Glutamatergic neuron (in vitro differentiated cells): ENCODE data around the gene ATP6V0D1. TPM values are rescaled to one million over a fixed set of nuclear protein-coding genes. Genes with fewer than 3 reads are reported as not detected.
A peak's percentile ranks its signal among the peaks of the same experiment; 100 is the strongest.
"Not testable (repeated sequence)": the region's sequence is repeated elsewhere in the genome, so short reads cannot be mapped to it uniquely, and the experiment has no call there.

ENCODE experiments used
- DNase-seq: peaks from one replicate; pipeline ENCODE4 v3.0.0; 2022
- H3K27ac Mint-ChIP-seq: one replicate; pipeline ENCODE4 v1.8.0; 2020; ENCODE audit warnings: mild to moderate bottlenecking, mixed read lengths, inconsistent platforms; ENCODE audit not compliant: unreplicated experiment
- H3K27me3 Mint-ChIP-seq: one replicate; pipeline ENCODE4 v1.8.0; 2020; ENCODE audit warnings: mild to moderate bottlenecking, moderate library complexity, mixed read lengths, inconsistent platforms; ENCODE audit not compliant: unreplicated experiment
- H3K36me3 Mint-ChIP-seq: one replicate; pipeline ENCODE4 v1.8.0; 2020; ENCODE audit warnings: mild to moderate bottlenecking, mixed read lengths, inconsistent platforms; ENCODE audit not compliant: unreplicated experiment
- H3K4me1 Mint-ChIP-seq: one replicate; pipeline ENCODE4 v1.8.0; 2020; ENCODE audit warnings: mild to moderate bottlenecking, low read depth, mixed read lengths, inconsistent platforms; ENCODE audit not compliant: unreplicated experiment
- H3K4me3 Mint-ChIP-seq: one replicate; pipeline ENCODE4 v1.8.0; 2020; ENCODE audit warnings: mild to moderate bottlenecking, mixed read lengths, inconsistent platforms; ENCODE audit not compliant: unreplicated experiment
- H3K9me3 Mint-ChIP-seq: one replicate; pipeline ENCODE4 v1.8.0; 2020; ENCODE audit warnings: mild to moderate bottlenecking, moderate library complexity, mixed read lengths, inconsistent platforms; ENCODE audit not compliant: unreplicated experiment
- CTCF ChIP-seq: fragments of 200-600 bp; sonication (generic); IDR thresholded peaks from one replicate; pipeline ENCODE4 v1.5.0; 2021; ENCODE audit not compliant: partially characterized antibody, unreplicated experiment
- total RNA-seq: library from RNA; stranded (reverse); fragmentation: NEBNext Ultra II Directional; extraction: Animal tissue kit (Norgen Biotek cat#: 25700); gene quantifications from one replicate; pipeline ENCODE4 v1.2.1, GENCODE V29; 2021; ENCODE audit not compliant: unreplicated experiment

Gene ATP6V0D1
- total RNA-seq, 1 donor from 2014 or later = 111 TPM

- no peak overlapping the region for H3K4me3 Mint-ChIP-seq
- no peak overlapping the region for H3K27ac Mint-ChIP-seq
- peak; percentile 81 for TF ChIP-seq CTCF
- H3K4me1 Mint-ChIP-seq = no peaks in the 10 kb centered on the region
- peaks cover 6% of the 10 kb centered on the region for H3K27me3 Mint-ChIP-seq
- peaks cover 2% of the 10 kb centered on the region for H3K9me3 Mint-ChIP-seq
- H3K36me3 Mint-ChIP-seq = no peaks in the 10 kb centered on the region
- DNase-seq = peak; percentile 73
Measured at GRCh38 chr16:67514382-67514828, 33.4 kb upstream of the ATP6V0D1 start.

GRCh38 chr16:67513892-67514291 lies 32.9 kb upstream of the ATP6V0D1 start:
- not testable (repeated sequence) for H3K27ac Mint-ChIP-seq, H3K27me3 Mint-ChIP-seq, H3K9me3 Mint-ChIP-seq, H3K4me3 Mint-ChIP-seq, DNase-seq, H3K4me1 Mint-ChIP-seq, H3K36me3 Mint-ChIP-seq

DNA sequence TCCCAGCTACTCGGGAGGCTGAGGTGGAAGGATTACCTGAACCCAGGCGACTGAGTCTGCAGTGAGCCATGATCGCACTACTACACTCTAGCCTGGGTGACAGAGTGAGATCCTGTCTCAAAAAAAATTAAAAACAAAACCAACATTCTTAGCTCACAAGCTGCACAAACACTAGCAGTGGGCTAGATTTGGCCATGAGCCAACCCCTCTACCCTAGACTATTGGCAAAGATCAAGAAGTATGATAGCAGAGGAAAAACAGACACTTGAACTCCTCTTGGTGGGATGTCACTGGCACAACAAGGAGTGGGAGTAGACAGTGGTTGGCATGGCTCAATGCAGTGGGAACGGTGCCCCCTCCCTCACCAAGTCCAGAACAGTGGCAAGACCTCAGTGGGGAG lies 28.1 kb upstream of the ATP6V0D1 start:
- no peaks in the 10 kb centered on the region for H3K36me3 Mint-ChIP-seq

GRCh38 chr16:67506468-67506867 lies 25.5 kb upstream of the ATP6V0D1 start:
- H3K4me1 Mint-ChIP-seq = no peaks in the 10 kb centered on the region
- no peak for TF ChIP-seq CTCF
- peaks cover 2% of the 10 kb centered on the region for H3K9me3 Mint-ChIP-seq
- no peak for DNase-seq
- H3K27me3 Mint-ChIP-seq = peaks cover 3% of the 10 kb centered on the region
- H3K4me3 Mint-ChIP-seq = no peak overlapping the region
- H3K27ac Mint-ChIP-seq = no peak overlapping the region
- no peaks in the 10 kb centered on the region for H3K36me3 Mint-ChIP-seq

More for the DNA sequence above, 28.1 kb upstream of the ATP6V0D1 start:
- Mint-ChIP-seq H3K9me3 (no peaks in the 10 kb centered on the region), H3K4me1 (no peaks in the 10 kb centered on the region), H3K27me3 (peaks cover 6% of the 10 kb centered on the region), H3K4me3 (no peak overlapping the region), H3K27ac (no peak overlapping the region)
- TF ChIP-seq CTCF = no peak
- DNase-seq = no peak

DNA sequence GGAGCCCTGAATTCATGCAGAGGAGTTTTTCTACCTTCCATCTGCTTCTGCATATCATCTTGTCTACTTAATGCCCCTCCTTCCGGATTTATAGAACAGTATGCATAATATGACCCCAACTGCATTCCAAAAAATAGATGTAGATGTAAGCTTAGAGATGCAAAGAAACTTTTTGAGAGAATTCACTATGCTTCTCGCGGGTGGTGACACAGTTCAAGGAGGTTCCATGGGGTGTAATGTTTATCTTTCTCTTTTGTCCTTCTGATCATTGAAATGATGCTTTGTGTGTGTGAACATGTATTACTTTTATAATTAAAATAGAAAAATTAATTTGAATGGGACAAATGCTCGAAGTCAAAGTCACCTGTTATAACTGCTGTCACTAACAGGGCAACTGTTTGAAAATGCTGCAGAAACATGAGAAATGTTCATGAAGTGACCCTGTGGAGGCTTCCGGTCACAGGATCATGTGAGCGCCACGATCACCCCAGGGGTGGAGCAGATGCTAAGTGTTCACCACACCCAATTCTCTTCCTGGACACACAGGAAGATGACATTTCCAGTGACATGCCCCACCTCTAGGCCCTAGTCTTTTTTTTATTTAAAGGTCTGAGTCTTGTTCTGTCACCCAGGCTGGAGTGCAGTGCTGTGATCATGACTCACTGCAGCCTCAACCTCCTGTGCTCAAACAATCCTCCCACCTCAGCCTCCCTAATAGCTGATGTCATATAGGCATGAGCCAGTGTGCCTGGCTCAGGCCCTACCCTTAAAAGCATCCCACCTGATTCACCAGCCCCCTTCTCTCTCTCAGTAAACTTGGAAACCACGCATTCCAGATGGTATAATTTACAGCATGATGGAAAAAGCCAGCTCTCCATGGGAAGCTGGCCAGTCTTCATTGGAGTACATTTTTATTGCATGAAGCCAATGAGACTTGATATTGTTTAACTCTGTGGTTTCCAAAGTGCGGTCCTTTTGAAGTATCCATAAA lies 23.4 kb upstream of the ATP6V0D1 start:
- Mint-ChIP-seq H3K27ac (no peak overlapping the region), H3K9me3 (peaks cover 2% of the 10 kb centered on the region), H3K4me1 (no peaks in the 10 kb centered on the region), H3K36me3 (no peaks in the 10 kb centered on the region), H3K27me3 (peaks cover 7% of the 10 kb centered on the region), H3K4me3 (no peak overlapping the region)
- TF ChIP-seq CTCF = no peak
- no peak for DNase-seq
